Osteoblast (primary cell): Measurements from ENCODE around the gene DEAF1. TPM values are rescaled to one million over a fixed set of nuclear protein-coding genes. Genes with fewer than 3 reads are reported as not detected.

ENCODE experiments used
- DNase-seq: peaks from one replicate; pipeline ENCODE4 v3.0.0; 2011; ENCODE audit warnings: low spot score, mixed read lengths; ENCODE audit not compliant: insufficient read length; ENCODE audit errors: missing footprints
- H2AFZ ChIP-seq: 2 replicates; pipeline ENCODE4 v1.6.0; 2011; ENCODE audit warnings: mild to moderate bottlenecking, low read length
- H3K27ac ChIP-seq: 2 replicates; pipeline ENCODE4 v1.5.1; 2011; ENCODE audit warnings: mild to moderate bottlenecking, low read depth, low read length, moderate library complexity
- H3K27me3 ChIP-seq: 2 replicates; pipeline ENCODE4 v1.6.0; 2012; ENCODE audit warnings: mild to moderate bottlenecking, control low read depth, inconsistent platforms, low read length, moderate library complexity; ENCODE audit not compliant: insufficient read depth
- H3K36me3 ChIP-seq: 2 replicates; pipeline ENCODE4 v1.5.1; 2011; ENCODE audit warnings: mild to moderate bottlenecking, low read length, control low read depth, moderate library complexity; ENCODE audit not compliant: insufficient read depth
- H3K4me1 ChIP-seq: 2 replicates; pipeline ENCODE4 v1.5.1; 2011; ENCODE audit warnings: mild to moderate bottlenecking, low read length, control low read depth, moderate library complexity; ENCODE audit not compliant: insufficient read depth
- H3K4me2 ChIP-seq: 2 replicates; pipeline ENCODE4 v1.6.0; 2011; ENCODE audit warnings: mild to moderate bottlenecking, low read length; ENCODE audit not compliant: insufficient read depth
- H3K4me3 ChIP-seq: fragments of 200-600 bp; sonication (generic); 3 replicates; pipeline ENCODE4 v1.5.1; 2012; ENCODE audit warnings: mild to moderate bottlenecking, low read length, inconsistent platforms; ENCODE audit not compliant: insufficient read depth
- H3K79me2 ChIP-seq: 2 replicates; pipeline ENCODE4 v1.6.0; 2012; ENCODE audit warnings: mild to moderate bottlenecking, low read length, control low read depth, inconsistent platforms; ENCODE audit not compliant: insufficient read depth
- H3K9me3 ChIP-seq: 2 replicates; pipeline ENCODE4 v1.5.1; 2011; ENCODE audit warnings: low read depth, low read length, control low read depth
- H4K20me1 ChIP-seq: 2 replicates; pipeline ENCODE4 v1.6.0; 2012; ENCODE audit warnings: mild to moderate bottlenecking, low read length, control low read depth; ENCODE audit not compliant: insufficient read depth
- total RNA-seq: library from RNA; depleted of rRNA; stranded (reverse); fragments of >200 nt; gene quantifications from 2 replicates; pipeline ENCODE4 v1.2.3, GENCODE V29; 2012
- TF ChIP-seq, protein P1 (sequence below): IDR thresholded peaks from 2 replicates; pipeline ENCODE4 v1.5.1; 2011; ENCODE audit warnings: mild to moderate bottlenecking, low read depth, low read length, moderate library complexity; ENCODE audit errors: extremely low read depth

Gene DEAF1
- total RNA-seq, 1 donor, result 44.2 TPM

- Histone ChIP-seq H3K4me1 (peaks cover 38% of the 10 kb centered on the region), H3K4me3 (no peak overlapping the region), H4K20me1 (peaks cover 26% of the 10 kb centered on the region), H3K27me3 (no peaks in the 10 kb centered on the region), H3K9me3 (no peaks in the 10 kb centered on the region), H3K36me3 (peaks cover 11% of the 10 kb centered on the region), H3K4me2 (no peak overlapping the region), H3K27ac (peak overlapping the region; percentile 89), H3K79me2 (peaks cover 45% of the 10 kb centered on the region), H2AFZ (no peak overlapping the region)
- DNase-seq, result no peak
- TF ChIP-seq, protein P1, sequence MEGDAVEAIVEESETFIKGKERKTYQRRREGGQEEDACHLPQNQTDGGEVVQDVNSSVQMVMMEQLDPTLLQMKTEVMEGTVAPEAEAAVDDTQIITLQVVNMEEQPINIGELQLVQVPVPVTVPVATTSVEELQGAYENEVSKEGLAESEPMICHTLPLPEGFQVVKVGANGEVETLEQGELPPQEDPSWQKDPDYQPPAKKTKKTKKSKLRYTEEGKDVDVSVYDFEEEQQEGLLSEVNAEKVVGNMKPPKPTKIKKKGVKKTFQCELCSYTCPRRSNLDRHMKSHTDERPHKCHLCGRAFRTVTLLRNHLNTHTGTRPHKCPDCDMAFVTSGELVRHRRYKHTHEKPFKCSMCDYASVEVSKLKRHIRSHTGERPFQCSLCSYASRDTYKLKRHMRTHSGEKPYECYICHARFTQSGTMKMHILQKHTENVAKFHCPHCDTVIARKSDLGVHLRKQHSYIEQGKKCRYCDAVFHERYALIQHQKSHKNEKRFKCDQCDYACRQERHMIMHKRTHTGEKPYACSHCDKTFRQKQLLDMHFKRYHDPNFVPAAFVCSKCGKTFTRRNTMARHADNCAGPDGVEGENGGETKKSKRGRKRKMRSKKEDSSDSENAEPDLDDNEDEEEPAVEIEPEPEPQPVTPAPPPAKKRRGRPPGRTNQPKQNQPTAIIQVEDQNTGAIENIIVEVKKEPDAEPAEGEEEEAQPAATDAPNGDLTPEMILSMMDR, result no peak
Measured at GRCh38 chr11:698493-699115, 3.6 kb upstream of the DEAF1 start.

DNA sequence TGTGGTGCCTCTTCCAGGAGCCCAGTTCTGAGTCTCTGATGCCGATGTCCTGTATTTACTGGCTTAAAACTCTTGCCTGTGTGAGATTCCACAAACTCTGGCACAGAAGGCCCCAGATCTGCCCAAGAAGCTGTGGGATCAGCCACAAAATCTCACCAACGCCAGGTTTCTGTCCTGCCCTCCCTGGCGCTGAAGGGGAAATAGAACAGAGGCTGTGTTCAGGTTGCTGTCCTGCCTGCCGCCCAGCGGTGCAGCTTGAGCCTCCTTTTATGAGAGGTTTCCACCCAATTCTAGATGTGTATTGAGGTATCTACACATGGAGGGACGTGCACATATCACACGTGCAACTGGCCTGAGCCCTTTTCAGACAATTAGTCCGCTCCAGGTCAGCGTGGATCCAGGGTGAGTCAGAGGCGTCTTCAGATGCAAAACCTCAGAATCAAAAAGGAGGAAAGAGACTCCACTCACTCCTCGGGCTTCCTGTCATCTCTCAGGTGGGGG is 2.8 kb upstream of the DEAF1 start:
- Histone ChIP-seq H3K27ac (peak overlapping the region; percentile 89), H3K4me3 (peak overlapping the region; percentile 45), H3K79me2 (peaks cover 53% of the 10 kb centered on the region), H3K9me3 (no peaks in the 10 kb centered on the region), H3K36me3 (peaks cover 11% of the 10 kb centered on the region), H3K4me2 (peak overlapping the region; percentile 94), H2AFZ (no peak overlapping the region), H3K4me1 (peaks cover 42% of the 10 kb centered on the region), H4K20me1 (peaks cover 32% of the 10 kb centered on the region), H3K27me3 (no peaks in the 10 kb centered on the region)
- peak; percentile 83 for DNase-seq
- TF ChIP-seq, protein P1, result no peak

DNA sequence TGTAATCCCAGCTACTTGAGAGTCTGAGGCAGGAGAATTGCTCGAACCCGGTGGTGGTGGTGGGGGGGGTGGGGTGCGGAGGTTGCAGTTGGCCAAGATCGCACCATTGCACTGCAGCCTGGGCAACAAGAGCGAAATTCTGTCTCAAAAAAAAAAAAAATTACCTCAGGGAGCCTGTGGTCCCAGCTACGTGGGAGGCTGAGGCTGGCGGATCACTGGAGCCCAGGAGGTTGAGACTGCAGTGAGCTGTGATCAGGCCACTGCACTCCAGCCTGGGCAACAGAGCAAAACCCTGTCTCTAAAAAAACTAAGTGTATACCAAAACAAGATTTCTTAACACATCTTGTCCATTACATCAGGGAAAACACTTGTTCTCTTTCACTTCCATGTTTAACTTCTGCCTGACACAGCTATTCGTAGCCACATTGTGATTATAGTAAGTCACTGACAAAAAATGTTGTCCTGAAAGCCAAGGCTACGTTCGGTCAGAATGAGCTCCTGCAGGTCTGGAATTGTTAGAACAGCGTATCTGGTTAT is 2.0 kb upstream of the DEAF1 start:
- Histone ChIP-seq H3K4me2 (peak overlapping the region; percentile 94), H4K20me1 (peaks cover 35% of the 10 kb centered on the region), H3K27me3 (no peaks in the 10 kb centered on the region), H3K36me3 (peaks cover 11% of the 10 kb centered on the region), H2AFZ (no peak overlapping the region), H3K79me2 (peaks cover 53% of the 10 kb centered on the region), H3K4me1 (peaks cover 35% of the 10 kb centered on the region), H3K27ac (peak overlapping the region; percentile 89), H3K4me3 (peak overlapping the region; percentile 91), H3K9me3 (no peaks in the 10 kb centered on the region)
- DNase-seq, result peak; percentile 92
- TF ChIP-seq, protein P1, result no peak

- peak within 1 kb of the TSS; percentile 94 for H3K4me2 ChIP-seq
- H3K9me3 ChIP-seq, result no peaks in the 10 kb centered on the region
- TF ChIP-seq, protein P1, result no peak
- H3K36me3 ChIP-seq, result peaks cover 11% of the 10 kb centered on the region
- DNase-seq, result peak; percentile 96
- no peaks in the 10 kb centered on the region for H3K27me3 ChIP-seq
- H2AFZ ChIP-seq, result peak within 1 kb of the TSS; percentile 73
- H3K27ac ChIP-seq, result peak within 1 kb of the TSS; percentile 89
- H3K79me2 ChIP-seq, result peaks cover 56% of the 10 kb centered on the region
- H3K4me3 ChIP-seq, result peak within 1 kb of the TSS; percentile 91
- peaks cover 35% of the 10 kb centered on the region for H3K4me1 ChIP-seq
- H4K20me1 ChIP-seq, result peaks cover 38% of the 10 kb centered on the region
Measured at GRCh38 chr11:695538-696248, 671 bp upstream of the DEAF1 start, which contains the start of gene TMEM80. TMEM80 (plus strand) TSS chr11:695816; CDS start chr11:695828, 12 bp downstream.
